Osteoblast (primary cell): ENCODE results near the gene TRABD. TPM values are rescaled to one million over a fixed set of nuclear protein-coding genes. Genes with fewer than 3 reads are reported as not detected.

Experiments used
- DNase-seq: peaks from one replicate; pipeline ENCODE4 v3.0.0; 2011; ENCODE audit warnings: low spot score, mixed read lengths; ENCODE audit not compliant: insufficient read length; ENCODE audit errors: missing footprints
- H2AFZ ChIP-seq: 2 replicates; pipeline ENCODE4 v1.6.0; 2011; ENCODE audit warnings: mild to moderate bottlenecking, low read length
- H3K27ac ChIP-seq: 2 replicates; pipeline ENCODE4 v1.5.1; 2011; ENCODE audit warnings: mild to moderate bottlenecking, low read depth, low read length, moderate library complexity
- H3K27me3 ChIP-seq: 2 replicates; pipeline ENCODE4 v1.6.0; 2012; ENCODE audit warnings: mild to moderate bottlenecking, control low read depth, inconsistent platforms, low read length, moderate library complexity; ENCODE audit not compliant: insufficient read depth
- H3K36me3 ChIP-seq: 2 replicates; pipeline ENCODE4 v1.5.1; 2011; ENCODE audit warnings: mild to moderate bottlenecking, low read length, control low read depth, moderate library complexity; ENCODE audit not compliant: insufficient read depth
- H3K4me1 ChIP-seq: 2 replicates; pipeline ENCODE4 v1.5.1; 2011; ENCODE audit warnings: mild to moderate bottlenecking, low read length, control low read depth, moderate library complexity; ENCODE audit not compliant: insufficient read depth
- H3K4me2 ChIP-seq: 2 replicates; pipeline ENCODE4 v1.6.0; 2011; ENCODE audit warnings: mild to moderate bottlenecking, low read length; ENCODE audit not compliant: insufficient read depth
- H3K4me3 ChIP-seq: fragments of 200-600 bp; sonication (generic); 3 replicates; pipeline ENCODE4 v1.5.1; 2012; ENCODE audit warnings: mild to moderate bottlenecking, low read length, inconsistent platforms; ENCODE audit not compliant: insufficient read depth
- H3K79me2 ChIP-seq: 2 replicates; pipeline ENCODE4 v1.6.0; 2012; ENCODE audit warnings: mild to moderate bottlenecking, low read length, control low read depth, inconsistent platforms; ENCODE audit not compliant: insufficient read depth
- H3K9me3 ChIP-seq: 2 replicates; pipeline ENCODE4 v1.5.1; 2011; ENCODE audit warnings: low read depth, low read length, control low read depth
- H4K20me1 ChIP-seq: 2 replicates; pipeline ENCODE4 v1.6.0; 2012; ENCODE audit warnings: mild to moderate bottlenecking, low read length, control low read depth; ENCODE audit not compliant: insufficient read depth
- CTCF ChIP-seq: IDR thresholded peaks from 2 replicates; pipeline ENCODE4 v1.5.1; 2011; ENCODE audit warnings: mild to moderate bottlenecking, low read depth, low read length, moderate library complexity; ENCODE audit errors: extremely low read depth
- total RNA-seq: library from RNA; depleted of rRNA; stranded (reverse); fragments of >200 nt; gene quantifications from 2 replicates; pipeline ENCODE4 v1.2.3, GENCODE V29; 2012

TRABD gene
- total RNA-seq, 1 donor, result 13.8 TPM

GRCh38 chr22:50221410-50222300 lies 35.9 kb downstream of the TRABD start:
- H3K4me2 ChIP-seq, result no peak overlapping the region
- TF ChIP-seq CTCF, result no peak
- DNase-seq, result peak; percentile 85
- H4K20me1 ChIP-seq, result peaks cover 3% of the 10 kb centered on the region
- H3K79me2 ChIP-seq, result no peaks in the 10 kb centered on the region
- H3K36me3 ChIP-seq, result peaks cover 59% of the 10 kb centered on the region
- H2AFZ ChIP-seq, result no peak overlapping the region
- H3K4me3 ChIP-seq, result no peak overlapping the region
- no peak overlapping the region for H3K27ac ChIP-seq
- no peaks in the 10 kb centered on the region for H3K27me3 ChIP-seq
- H3K9me3 ChIP-seq, result no peaks in the 10 kb centered on the region
- no peaks in the 10 kb centered on the region for H3K4me1 ChIP-seq

- Histone ChIP-seq H2AFZ (no peak overlapping the region), H3K9me3 (no peaks in the 10 kb centered on the region), H3K4me1 (no peaks in the 10 kb centered on the region), H4K20me1 (no peaks in the 10 kb centered on the region), H3K27ac (no peak overlapping the region), H3K27me3 (no peaks in the 10 kb centered on the region), H3K4me3 (no peak overlapping the region), H3K36me3 (peaks cover 50% of the 10 kb centered on the region), H3K79me2 (no peaks in the 10 kb centered on the region), H3K4me2 (no peak overlapping the region)
- no peak for DNase-seq
- no peak for TF ChIP-seq CTCF
Observed at GRCh38 chr22:50222508-50222907, 36.8 kb downstream of the TRABD start.

GRCh38 chr22:50224071-50224470 lies 38.4 kb downstream of the TRABD start:
- Histone ChIP-seq H3K4me3 (no peak overlapping the region), H3K36me3 (peaks cover 38% of the 10 kb centered on the region), H4K20me1 (no peaks in the 10 kb centered on the region), H3K4me2 (no peak overlapping the region), H3K27me3 (no peaks in the 10 kb centered on the region), H3K27ac (no peak overlapping the region), H2AFZ (no peak overlapping the region), H3K9me3 (no peaks in the 10 kb centered on the region), H3K79me2 (no peaks in the 10 kb centered on the region), H3K4me1 (no peaks in the 10 kb centered on the region)
- TF ChIP-seq CTCF, result no peak
- peak; percentile 76 for DNase-seq

GRCh38 chr22:50225200-50225969 lies 39.7 kb downstream of the TRABD start:
- H4K20me1 ChIP-seq, result no peaks in the 10 kb centered on the region
- H3K4me3 ChIP-seq, result no peak overlapping the region
- TF ChIP-seq CTCF, result no peak
- no peak overlapping the region for H3K27ac ChIP-seq
- H3K4me1 ChIP-seq, result no peaks in the 10 kb centered on the region
- no peak overlapping the region for H2AFZ ChIP-seq
- no peaks in the 10 kb centered on the region for H3K9me3 ChIP-seq
- peaks cover 6% of the 10 kb centered on the region for H3K79me2 ChIP-seq
- DNase-seq, result no peak
- H3K4me2 ChIP-seq, result no peak overlapping the region
- peaks cover 43% of the 10 kb centered on the region for H3K36me3 ChIP-seq
- no peaks in the 10 kb centered on the region for H3K27me3 ChIP-seq
